ENCODE results near the gene MAP3K12. TPM values are rescaled to one million over a fixed set of nuclear protein-coding genes. Genes with fewer than 3 reads are reported as not detected.
A peak's percentile ranks its signal among the peaks of the same experiment; 100 is the strongest.
"Not testable (repeated sequence)": the region's sequence is repeated elsewhere in the genome, so short reads cannot be mapped to it uniquely, and the experiment has no call there.

The MAP3K12 gene
- total RNA-seq, 1 experiment from 2014 or later: 9.6 TPM

GRCh38 chr12:53450936-53451335 lies 48.3 kb downstream of the MAP3K12 start:
- TF ChIP-seq CTCF (conservative IDR thresholded peaks at IDR 0.05; ENCODE audit: low read depth, low read length) (no peak), EZH2phosphoT487 (IDR thresholded peaks at IDR 0.05; ENCODE audit: borderline replicate concordance, low read length) (no peak)

GRCh38 chr12:53444593-53445325 lies 54.5 kb downstream of the MAP3K12 start:
- DNase-seq; H3K36me3 ChIP-seq (ENCODE audit: low read depth, low read length); H3K9ac ChIP-seq (ENCODE audit: low read length); H3K27me3 ChIP-seq (ENCODE audit: low read length); H3F3A ChIP-seq (ENCODE audit: low read length, unreplicated experiment); H3K9me2 ChIP-seq (replicated peaks; ENCODE audit: low read length); H3K9me3 ChIP-seq (ENCODE audit: low read length); CTCF ChIA-PET; BruUV-seq (replicated peaks); ATAC-seq; H3K27ac ChIP-seq (ENCODE audit: low read length); POLR2A ChIA-PET (ENCODE audit: unreplicated experiment); intact Hi-C loops (cut with micrococcal nuclease); H2AFZ ChIP-seq (ENCODE audit: low read length); H4K20me1 ChIP-seq (ENCODE audit: low read length); H3K4me2 ChIP-seq (ENCODE audit: low read length); H3K4me3 ChIP-seq (ENCODE audit: low read length): not testable (repeated sequence)
- peaks cover 31% of the 10 kb centered on the region for H3K79me2 ChIP-seq (ENCODE audit: low read length)
- peaks cover 12% of the 10 kb centered on the region; the same call in 1 of the 2 replicates for H3K4me1 ChIP-seq (ENCODE audit: insufficient read depth, low read length)

More at GRCh38 chr12:53450936-53451335, 48.3 kb downstream of the MAP3K12 start:
- H3K36me3 ChIP-seq (ENCODE audit: low read depth, low read length): peaks cover 35% of the 10 kb centered on the region
- H3K4me1 ChIP-seq (ENCODE audit: insufficient read depth, low read length): peaks cover 12% of the 10 kb centered on the region
- no peaks in the 10 kb centered on the region for H3F3A ChIP-seq (ENCODE audit: low read length, unreplicated experiment)
- BruUV-seq (replicated peaks): no TSS peak
- DNase-seq (no peak), ATAC-seq (no peak)
- no peaks in the 10 kb centered on the region for H3K9me3 ChIP-seq (ENCODE audit: low read length)
- no peak overlapping the region for H2AFZ ChIP-seq (ENCODE audit: low read length)
- no peak overlapping the region for H3K9ac ChIP-seq (ENCODE audit: low read length)
- no peaks in the 10 kb centered on the region for H3K27me3 ChIP-seq (ENCODE audit: low read length)
- POLR2A ChIA-PET (ENCODE audit: unreplicated experiment): interaction anchor here (0.6 kb wide), 1 partner anchor 31 kb away, joined by 4 read pairs; no protein-coding TSS in a partner anchor
- no peak overlapping the region for H3K27ac ChIP-seq (ENCODE audit: low read length)
- H3K4me2 ChIP-seq (ENCODE audit: low read length): no peak overlapping the region
- peaks cover 34% of the 10 kb centered on the region for H4K20me1 ChIP-seq (ENCODE audit: low read length)
- intact Hi-C loops (cut with micrococcal nuclease): loop anchor here (1.0 to 2.0 kb wide), 2 partner anchors 10 to 30 kb away; partner anchors contain the start of gene PRR13
- H3K9me2 ChIP-seq (replicated peaks; ENCODE audit: low read length): no peaks in the 10 kb centered on the region
- H3K4me3 ChIP-seq (ENCODE audit: low read length): no peak overlapping the region
- peaks cover 38% of the 10 kb centered on the region for H3K79me2 ChIP-seq (ENCODE audit: low read length)
- CTCF ChIA-PET: no interaction called here

GRCh38 chr12:53443955-53444354 lies 55.3 kb downstream of the MAP3K12 start:
- H3K4me2 ChIP-seq (ENCODE audit: low read length): 0 out of 2 replicates have a peak overlapping the region, but pooled peaks have one; percentile 86
- POLR2A ChIA-PET (ENCODE audit: unreplicated experiment): no interaction called here

More at GRCh38 chr12:53443955-53444354, 55.3 kb downstream of the MAP3K12 start:
- H3K36me3 ChIP-seq (ENCODE audit: low read depth, low read length): peaks cover 5% of the 10 kb centered on the region; the same call in 1 of the 2 replicates
- no peaks in the 10 kb centered on the region for H3K9me2 ChIP-seq (replicated peaks; ENCODE audit: low read length)
- no peak for ATAC-seq
- no peak overlapping the region for H3K9ac ChIP-seq (ENCODE audit: low read length)
- no peak overlapping the region for H3K27ac ChIP-seq (ENCODE audit: low read length)
- TF ChIP-seq EZH2 (IDR thresholded peaks at IDR 0.05; ENCODE audit: low read length, unreplicated experiment): no peak
- no peak for TF ChIP-seq EZH2phosphoT487 (IDR thresholded peaks at IDR 0.05; ENCODE audit: borderline replicate concordance, low read length)
- H3K4me3 ChIP-seq (ENCODE audit: low read length): no peak overlapping the region
- CTCF ChIA-PET: no interaction called here
- peaks cover 31% of the 10 kb centered on the region for H3K79me2 ChIP-seq (ENCODE audit: low read length)
- H3F3A ChIP-seq (ENCODE audit: low read length, unreplicated experiment): no peaks in the 10 kb centered on the region
- no peaks in the 10 kb centered on the region for H4K20me1 ChIP-seq (ENCODE audit: low read length)
- H3K27me3 ChIP-seq (ENCODE audit: low read length): no peaks in the 10 kb centered on the region
- no peaks in the 10 kb centered on the region for H3K9me3 ChIP-seq (ENCODE audit: low read length)
- H2AFZ ChIP-seq (ENCODE audit: low read length): no peak overlapping the region
- no peak for DNase-seq
- peaks cover 12% of the 10 kb centered on the region; the same call in 1 of the 2 replicates for H3K4me1 ChIP-seq (ENCODE audit: insufficient read depth, low read length)
- no TSS peak for BruUV-seq (replicated peaks)
- intact Hi-C loops (cut with micrococcal nuclease): no loop called here

Data from PC-3 (cell line).